ENCODE measurements around the gene CAST. TPM values are rescaled to one million over a fixed set of nuclear protein-coding genes. Genes with fewer than 3 reads are reported as not detected.

Gene CAST
- total RNA-seq, 1 donor from 2014 or later, result 239 TPM

GRCh38 chr5:96628406-96628805, 33.8 kb upstream of the CAST start:
- Mint-ChIP-seq H3K4me3 (no peak overlapping the region), H3K9me3 (peaks cover 9% of the 10 kb centered on the region), H3K27ac (no peak overlapping the region), H3K4me1 (ENCODE audit: unreplicated experiment) (peaks cover 27% of the 10 kb centered on the region), H3K27me3 (no peaks in the 10 kb centered on the region), H3K36me3 (peaks cover 4% of the 10 kb centered on the region)
- TF ChIP-seq CTCF (conservative IDR thresholded peaks at IDR 0.05), result no peak
- no peak for DNase-seq (ENCODE audit: extremely low spot score, unreplicated experiment)

GRCh38 chr5:96629774-96630173, 32.4 kb upstream of the CAST start:
- Mint-ChIP-seq H3K27ac (peak overlapping the region; percentile 71), H3K27me3 (no peaks in the 10 kb centered on the region), H3K4me1 (ENCODE audit: unreplicated experiment) (peaks cover 27% of the 10 kb centered on the region), H3K4me3 (peak overlapping the region; percentile 14), H3K36me3 (peaks cover 4% of the 10 kb centered on the region), H3K9me3 (peaks cover 9% of the 10 kb centered on the region)
- DNase-seq (ENCODE audit: extremely low spot score, unreplicated experiment), result no peak
- no peak for TF ChIP-seq CTCF (conservative IDR thresholded peaks at IDR 0.05)

- no peak for DNase-seq (ENCODE audit: extremely low spot score, unreplicated experiment)
- Mint-ChIP-seq H3K4me1 (ENCODE audit: unreplicated experiment) (peaks cover 17% of the 10 kb centered on the region), H3K36me3 (peaks cover 4% of the 10 kb centered on the region), H3K27me3 (no peaks in the 10 kb centered on the region), H3K4me3 (no peak overlapping the region), H3K9me3 (peaks cover 13% of the 10 kb centered on the region), H3K27ac (no peak overlapping the region)
- no peak for TF ChIP-seq CTCF (conservative IDR thresholded peaks at IDR 0.05)
These were observed 28.4 kb upstream of the CAST start for GRCh38 chr5:96633820-96634219.

- H3K4me1 Mint-ChIP-seq (ENCODE audit: unreplicated experiment), result peaks cover 12% of the 10 kb centered on the region
- H3K36me3 Mint-ChIP-seq, result peaks cover 4% of the 10 kb centered on the region
- no peaks in the 10 kb centered on the region for H3K27me3 Mint-ChIP-seq
- TF ChIP-seq CTCF (conservative IDR thresholded peaks at IDR 0.05), result no peak
- H3K27ac Mint-ChIP-seq, result no peak overlapping the region
- H3K4me3 Mint-ChIP-seq, result no peak overlapping the region
- DNase-seq (ENCODE audit: extremely low spot score, unreplicated experiment), result no peak
- peaks cover 8% of the 10 kb centered on the region for H3K9me3 Mint-ChIP-seq
These were observed 27.3 kb upstream of the CAST start for GRCh38 chr5:96634881-96635280.

GRCh38 chr5:96636046-96636445, 26.1 kb upstream of the CAST start:
- TF ChIP-seq CTCF (conservative IDR thresholded peaks at IDR 0.05), result no peak
- H3K9me3 Mint-ChIP-seq, result peaks cover 4% of the 10 kb centered on the region
- H3K27me3 Mint-ChIP-seq, result no peaks in the 10 kb centered on the region

GRCh38 chr5:96636594-96636993, 25.6 kb upstream of the CAST start:
- Mint-ChIP-seq H3K36me3 (no peaks in the 10 kb centered on the region), H3K27ac (no peak overlapping the region), H3K4me3 (no peak overlapping the region), H3K4me1 (ENCODE audit: unreplicated experiment) (peaks cover 12% of the 10 kb centered on the region), H3K9me3 (peaks cover 4% of the 10 kb centered on the region), H3K27me3 (no peaks in the 10 kb centered on the region)
- no peak for DNase-seq (ENCODE audit: extremely low spot score, unreplicated experiment)
- no peak for TF ChIP-seq CTCF (conservative IDR thresholded peaks at IDR 0.05)

More at GRCh38 chr5:96636046-96636445, 26.1 kb upstream of the CAST start:
- no peak overlapping the region for H3K4me3 Mint-ChIP-seq
- no peaks in the 10 kb centered on the region for H3K36me3 Mint-ChIP-seq
- H3K4me1 Mint-ChIP-seq (ENCODE audit: unreplicated experiment), result peaks cover 9% of the 10 kb centered on the region
- no peak overlapping the region for H3K27ac Mint-ChIP-seq
- DNase-seq (ENCODE audit: extremely low spot score, unreplicated experiment), result no peak

All from type B pancreatic cell (in vitro differentiated cells).